SU-DHL-6 (cell line): Measurements from ENCODE around the gene CYB561D1.

ENCODE experiments used
- CTCF ChIP-seq: fragments of 200-600 bp; sonication (generic); IDR thresholded peaks from one replicate; pipeline ENCODE4 v1.5.1; 2017; ENCODE audit warnings: antibody characterized with exemption, mild to moderate bottlenecking, low read length, moderate library complexity; ENCODE audit not compliant: insufficient read depth, poor library complexity, severe bottlenecking
- EZH2phosphoT487 ChIP-seq: fragments of 200-600 bp; sonication (generic), shearing (Covaris generic); conservative IDR thresholded peaks from 2 replicates; pipeline ENCODE4 v1.6.1; 2018; ENCODE audit warnings: mild to moderate bottlenecking, antibody characterized with exemption, low read length, moderate library complexity, mixed read lengths

DNA sequence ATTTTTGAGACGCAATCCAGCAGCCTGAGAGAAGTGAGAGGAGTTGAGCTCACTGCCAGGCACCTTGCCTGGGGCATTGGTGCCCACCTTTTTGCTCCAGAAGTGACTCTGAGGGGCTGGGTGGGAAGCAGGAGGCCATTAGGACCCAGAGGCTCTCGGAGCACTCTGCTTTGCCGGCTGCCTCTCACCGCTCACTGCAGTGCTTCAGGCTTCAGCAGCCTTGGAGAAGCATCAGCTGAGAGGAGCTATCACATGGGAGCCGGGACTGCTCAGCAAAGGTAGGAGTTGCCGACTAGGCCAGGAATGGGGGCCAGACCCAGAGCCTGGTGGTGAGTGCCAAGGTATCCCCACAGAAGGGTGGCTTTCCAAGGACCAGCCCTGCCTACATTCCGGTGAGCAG lies 45.8 kb downstream of the CYB561D1 start, which contains the start of gene GPR61:
- no peak for TF ChIP-seq CTCF
- TF ChIP-seq EZH2phosphoT487: no peak
